SH-SY5Y (cell line): ENCODE measurements around the gene TPH2.

Experiments
- GATA2 ChIP-seq: IDR thresholded peaks from 2 replicates; pipeline ENCODE4 v1.6.1; 2011; ENCODE audit warnings: mild to moderate bottlenecking, low read depth, low read length
- GATA3 ChIP-seq: IDR thresholded peaks from 2 replicates; pipeline ENCODE4 v1.6.1; 2011; ENCODE audit warnings: low read depth, mild to moderate bottlenecking, low read length, moderate library complexity

DNA sequence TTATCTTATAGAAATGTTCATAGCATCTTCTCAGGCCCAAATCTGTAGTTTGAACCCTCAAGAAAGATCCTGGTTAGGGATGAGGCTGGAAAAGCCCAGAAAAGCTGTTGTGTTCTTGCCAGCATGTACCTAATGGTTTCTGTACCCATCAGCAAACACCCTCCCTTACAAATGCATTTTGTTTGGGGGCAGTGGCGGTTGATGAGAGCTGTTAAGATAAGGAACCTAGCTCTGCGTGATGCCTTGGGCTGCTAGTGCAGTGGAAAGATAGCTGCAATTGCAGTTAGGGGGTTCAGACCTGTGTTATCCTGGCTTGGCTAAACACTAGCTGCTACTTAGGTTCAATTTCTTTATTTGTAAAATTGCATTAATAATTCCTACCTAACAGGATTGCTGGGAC, 3.6 kb downstream of the TPH2 start:
- TF ChIP-seq GATA2 (peak; percentile 77), GATA3 (no peak; the same call in 1 of the 2 replicates)
